GM15510 (cell line): Measurements from ENCODE around the gene C1orf198.

ENCODE experiments used
- POLR2A ChIP-seq: IDR thresholded peaks from 3 replicates; pipeline ENCODE4 v1.6.1; 2011; ENCODE audit warnings: borderline replicate concordance; ENCODE audit not compliant: insufficient read length; ENCODE audit errors: extremely low read depth

The C1orf198 gene

GRCh38 chr1:230858918-230859729 lies 9.2 kb downstream of the C1orf198 start:
- TF ChIP-seq POLR2A = no peak

- TF ChIP-seq POLR2A = no peak
Observed at GRCh38 chr1:230858236-230858820, 10.0 kb downstream of the C1orf198 start.

GRCh38 chr1:230857822-230858221 lies 10.5 kb downstream of the C1orf198 start:
- no peak for TF ChIP-seq POLR2A

GRCh38 chr1:230857077-230857476 lies 11.2 kb downstream of the C1orf198 start:
- TF ChIP-seq POLR2A = no peak

GRCh38 chr1:230855886-230856285 lies 12.4 kb downstream of the C1orf198 start:
- no peak for TF ChIP-seq POLR2A

- no peak for TF ChIP-seq POLR2A
Observed at GRCh38 chr1:230854423-230854822, 13.9 kb downstream of the C1orf198 start.

GRCh38 chr1:230853731-230854130 lies 14.6 kb downstream of the C1orf198 start:
- TF ChIP-seq POLR2A = no peak

- no peak for TF ChIP-seq POLR2A
Observed at GRCh38 chr1:230852959-230853358, 15.4 kb downstream of the C1orf198 start.

GRCh38 chr1:230851291-230851691 lies 17.0 kb downstream of the C1orf198 start:
- TF ChIP-seq POLR2A = no peak

- no peak for TF ChIP-seq POLR2A
Observed at GRCh38 chr1:230850547-230850946, 17.8 kb downstream of the C1orf198 start.

GRCh38 chr1:230849451-230850224 lies 18.7 kb downstream of the C1orf198 start:
- TF ChIP-seq POLR2A = no peak

- TF ChIP-seq POLR2A = no peak
Observed at GRCh38 chr1:230848235-230848634, 20.1 kb downstream of the C1orf198 start.

- TF ChIP-seq POLR2A = no peak
Observed at GRCh38 chr1:230844561-230844960, 23.8 kb downstream of the C1orf198 start.

- TF ChIP-seq POLR2A = no peak
Observed at GRCh38 chr1:230843503-230844309, 24.6 kb downstream of the C1orf198 start.
